Colon (tissue), 2 donors: Measurements from ENCODE around the gene ZDHHC14.
"Not testable (repeated sequence)": the region's sequence is repeated elsewhere in the genome, so short reads cannot be mapped to it uniquely, and the experiment has no call there.

Experiments
- FAIRE-seq: peaks from 2 replicates; lab custom pipeline; 2012; peaks lifted over from hg19 to GRCh38; lab: Jason Lieb, UNC
- donor health status: control.
- donor health status: control.

The ZDHHC14 gene

GRCh38 chr6:157381631-157382621 is 936 bp downstream of the ZDHHC14 start:
- FAIRE-seq = no peak

DNA sequence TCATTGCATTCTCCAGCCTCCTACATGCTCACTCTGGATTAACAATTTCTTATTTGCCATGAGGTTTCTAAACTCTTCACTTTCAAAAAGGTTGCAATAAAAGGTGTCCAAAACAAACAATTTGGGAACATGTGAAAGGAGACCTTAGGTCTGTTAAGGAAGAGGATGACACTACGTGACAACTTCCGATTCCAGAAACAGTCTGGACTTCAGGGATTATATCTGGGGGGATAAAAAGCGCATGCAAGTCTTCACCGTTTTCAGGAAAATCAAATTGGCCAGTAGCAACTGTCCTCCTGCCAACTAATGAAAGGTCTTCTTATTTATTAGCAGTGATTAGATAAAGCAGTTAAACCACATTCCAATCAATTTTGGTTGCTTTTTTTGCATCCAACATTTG is 1.8 kb downstream of the ZDHHC14 start:
- no peak for FAIRE-seq

- no peak for FAIRE-seq
Measured at GRCh38 chr6:157383471-157383870, 2.5 kb downstream of the ZDHHC14 start.

DNA sequence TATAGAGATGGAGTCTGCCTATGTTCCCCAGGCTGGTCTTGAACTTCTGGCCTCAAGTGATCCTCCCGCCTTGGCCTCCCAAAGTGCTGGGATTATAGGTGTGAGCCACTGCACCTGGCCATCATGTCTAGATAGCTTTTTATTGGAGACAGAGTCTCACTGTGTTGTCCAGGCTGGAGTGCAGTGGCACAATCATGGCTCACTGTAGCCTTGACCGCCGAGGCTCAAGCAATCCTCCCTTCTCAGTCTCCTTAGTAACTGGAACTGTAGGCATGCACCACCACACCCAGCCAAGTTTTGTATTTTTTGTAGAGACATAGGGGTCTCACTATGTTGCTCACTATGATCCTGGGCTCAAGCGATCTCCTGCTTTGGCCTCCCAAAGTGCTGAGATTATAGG is 4.0 kb downstream of the ZDHHC14 start:
- FAIRE-seq = not testable (repeated sequence)

DNA sequence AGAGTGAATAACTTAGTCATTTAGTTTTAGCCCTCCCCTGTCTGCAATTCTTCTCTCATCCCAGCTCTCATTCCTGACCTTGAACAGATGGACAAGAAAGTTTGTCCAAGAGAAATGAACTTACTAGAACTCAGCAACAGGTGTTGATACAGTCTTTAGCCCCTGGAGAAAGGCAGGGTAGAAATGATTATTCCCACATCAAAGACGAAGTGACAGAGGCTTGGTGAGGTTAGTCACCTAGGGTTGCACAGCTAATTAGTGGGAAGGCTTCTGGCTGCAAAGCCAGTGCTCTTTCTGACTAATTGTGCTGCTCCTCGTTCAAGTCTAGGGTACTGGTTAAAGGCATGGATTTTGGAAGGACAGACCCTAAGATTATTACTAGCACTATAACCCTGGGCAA is 4.5 kb downstream of the ZDHHC14 start:
- FAIRE-seq = no peak

DNA sequence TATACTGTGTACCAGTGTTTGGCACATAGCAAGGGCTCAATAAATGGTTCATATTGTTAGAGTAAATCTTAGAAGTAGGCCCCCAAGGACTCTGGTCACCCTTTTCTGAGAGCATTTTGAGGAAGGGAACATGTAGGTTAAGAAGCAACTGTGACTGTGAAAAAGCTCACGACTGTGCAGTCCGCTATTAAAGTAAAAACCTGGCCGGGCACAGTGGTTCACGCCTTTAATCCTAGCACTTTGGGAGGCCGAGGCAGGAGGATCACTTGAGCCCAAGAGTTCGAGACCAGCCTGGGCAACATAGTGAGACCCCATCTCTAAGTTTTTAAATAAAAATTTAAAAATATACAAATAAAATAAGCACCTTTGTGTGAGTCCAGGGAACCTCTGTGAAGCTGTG is 5.0 kb downstream of the ZDHHC14 start:
- FAIRE-seq = no peak

GRCh38 chr6:157386454-157386853 is 5.5 kb downstream of the ZDHHC14 start:
- FAIRE-seq = no peak

DNA sequence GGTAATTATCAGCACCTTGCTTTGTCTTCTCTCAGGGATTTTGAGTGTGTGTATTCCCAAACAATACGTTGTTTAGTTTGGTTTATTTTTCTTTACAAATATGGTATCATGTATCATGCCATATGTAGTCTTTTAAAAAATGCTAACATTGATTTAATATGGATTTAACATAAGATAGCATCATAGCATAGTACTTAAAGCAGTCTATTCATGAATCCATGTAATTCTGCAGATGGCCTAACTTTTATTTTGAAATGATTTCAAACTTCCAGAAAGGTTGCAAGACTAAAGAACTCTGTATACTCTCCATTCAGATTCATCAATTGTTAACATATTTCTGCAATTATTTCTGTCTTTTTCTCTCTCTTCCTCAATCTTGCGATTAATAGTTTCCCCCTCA is 7.9 kb downstream of the ZDHHC14 start:
- FAIRE-seq = no peak

GRCh38 chr6:157390273-157391060 is 9.5 kb downstream of the ZDHHC14 start:
- FAIRE-seq = no peak

DNA sequence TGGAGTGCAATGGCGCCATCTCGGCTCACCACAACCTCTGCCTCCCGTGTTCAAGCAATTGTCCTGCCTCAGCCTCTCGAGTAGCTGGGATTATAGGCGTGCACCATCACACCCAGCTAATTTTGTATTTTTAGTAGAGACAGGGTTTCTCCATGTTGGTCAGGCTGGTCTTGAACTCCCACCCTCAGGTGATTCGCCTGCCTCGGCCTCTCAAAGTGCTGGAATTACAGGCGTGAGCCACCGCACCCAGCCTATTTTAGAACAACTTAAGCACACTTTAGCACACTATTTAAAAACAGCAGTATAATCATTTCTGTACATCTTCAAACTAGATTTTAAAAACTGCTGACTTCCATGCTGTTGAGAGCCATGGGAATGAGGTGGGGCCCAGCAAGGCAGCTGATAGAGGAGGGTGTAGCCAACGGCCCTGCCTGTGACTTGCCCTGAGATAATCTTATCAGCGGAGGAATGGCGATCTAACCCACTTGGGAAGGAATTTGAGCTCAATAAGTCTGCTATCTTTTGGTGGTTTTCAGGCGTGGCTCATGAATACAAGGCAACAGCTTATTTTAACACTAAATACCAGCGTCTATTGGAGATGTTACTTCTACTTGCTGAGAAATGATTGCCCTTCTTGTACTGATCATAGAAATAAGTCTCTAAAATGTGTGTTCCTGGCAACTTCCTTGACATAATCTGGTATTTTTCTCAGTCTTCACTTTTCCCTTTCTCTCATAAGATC is 12.1 kb downstream of the ZDHHC14 start:
- FAIRE-seq = no peak

- no peak for FAIRE-seq
Measured at GRCh38 chr6:157393669-157394327, 12.8 kb downstream of the ZDHHC14 start.

- not testable (repeated sequence) for FAIRE-seq
Measured at GRCh38 chr6:157395199-157395598, 14.2 kb downstream of the ZDHHC14 start.

DNA sequence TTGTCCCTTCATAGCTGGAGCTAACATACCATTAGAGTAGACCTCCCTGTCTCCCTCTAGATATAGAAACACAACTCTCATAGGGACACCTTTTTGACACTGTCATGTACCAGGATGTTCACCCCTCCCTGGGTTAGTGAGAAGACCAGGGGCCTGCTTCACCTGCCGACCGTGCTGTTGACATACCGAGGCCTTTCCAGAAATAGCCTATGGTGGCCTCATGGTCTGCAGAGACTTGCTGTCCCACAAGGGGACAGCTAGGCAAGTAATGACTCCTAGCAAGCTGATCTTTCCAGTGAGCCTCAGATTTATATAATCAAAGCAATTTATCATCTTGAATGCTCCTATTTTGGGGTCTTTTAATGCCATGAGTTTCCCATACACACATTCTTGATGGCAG is 15.0 kb downstream of the ZDHHC14 start:
- no peak for FAIRE-seq

DNA sequence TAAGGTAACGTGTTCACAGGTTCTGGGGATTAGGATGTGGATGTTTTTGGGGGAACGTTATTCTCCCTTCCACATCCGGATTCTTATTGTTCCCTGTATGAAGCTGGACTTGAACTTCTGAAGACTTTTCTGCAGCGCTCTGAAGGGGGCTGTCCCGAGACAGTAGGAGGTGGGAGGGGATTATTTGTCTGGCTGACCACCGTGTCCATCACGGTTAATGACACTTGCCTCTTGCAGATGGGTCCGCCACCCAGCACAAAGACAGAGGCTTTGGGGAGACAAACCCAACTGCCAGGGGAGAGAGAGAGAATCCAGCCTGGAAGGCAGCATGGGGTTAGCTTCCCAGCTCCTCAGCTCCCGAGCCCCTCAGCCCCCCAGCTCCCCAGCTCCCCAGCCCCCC is 16.7 kb downstream of the ZDHHC14 start:
- no peak for FAIRE-seq

- FAIRE-seq = no peak
Measured at GRCh38 chr6:157398151-157398550, 17.2 kb downstream of the ZDHHC14 start.

GRCh38 chr6:157400676-157401075 is 19.7 kb downstream of the ZDHHC14 start:
- no peak for FAIRE-seq

DNA sequence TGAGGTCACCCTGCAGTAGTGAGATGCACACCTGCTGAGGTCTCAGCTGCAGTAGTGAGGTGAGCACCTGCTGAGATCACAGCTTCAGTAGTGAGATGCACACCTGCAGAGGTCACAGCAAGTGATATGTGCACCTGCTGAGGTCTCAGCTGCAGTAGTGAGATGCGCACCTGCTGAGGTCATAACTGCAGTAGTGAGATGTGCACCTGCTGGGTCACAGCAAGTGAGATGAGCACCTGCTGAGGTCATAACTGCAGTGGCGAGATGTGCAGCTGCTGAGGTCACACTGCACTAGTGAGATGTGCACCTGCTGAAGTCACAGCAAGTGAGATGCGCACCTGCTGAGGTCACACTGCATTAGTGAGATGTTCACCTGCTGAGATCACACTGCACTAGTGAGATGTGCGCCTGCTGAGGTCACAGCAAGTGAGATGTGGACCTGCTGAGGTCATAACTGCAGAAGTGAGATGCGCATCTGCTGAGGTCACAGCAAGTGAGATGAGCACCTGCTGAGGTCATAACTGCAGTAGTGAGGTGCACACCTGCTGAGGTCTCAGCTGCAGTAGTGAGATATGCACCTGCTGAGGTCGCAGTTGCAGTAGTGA is 20.8 kb downstream of the ZDHHC14 start:
- no peak for FAIRE-seq

GRCh38 chr6:157402996-157403685 is 22.2 kb downstream of the ZDHHC14 start:
- no peak for FAIRE-seq

- FAIRE-seq = no peak
Measured at GRCh38 chr6:157403686-157404051, 22.7 kb downstream of the ZDHHC14 start.

DNA sequence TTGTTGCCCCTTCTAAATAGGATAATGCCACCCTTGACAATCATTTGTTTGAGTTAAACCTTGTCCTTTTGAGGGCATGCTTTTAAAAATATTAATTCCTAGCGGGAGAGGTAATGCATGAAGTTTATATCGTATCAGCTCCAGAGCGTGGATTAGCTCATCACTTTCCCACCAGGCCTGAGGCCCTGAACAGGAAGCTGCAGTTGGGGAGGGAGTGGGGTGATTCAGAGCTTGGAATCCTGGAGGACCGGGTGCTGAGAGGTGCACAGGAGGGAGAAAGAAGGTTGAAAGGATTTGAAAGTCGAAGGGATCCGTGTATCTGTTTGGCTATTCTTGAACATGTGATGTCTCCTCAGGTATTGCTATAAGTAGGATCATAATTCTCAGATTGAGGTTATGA is 25.0 kb downstream of the ZDHHC14 start:
- FAIRE-seq = no peak

GRCh38 chr6:157406661-157407060 is 25.7 kb downstream of the ZDHHC14 start:
- FAIRE-seq = no peak
